ENCODE measurements around the gene DLAT. TPM values are rescaled to one million over a fixed set of nuclear protein-coding genes. Genes with fewer than 3 reads are reported as not detected.
A peak's percentile ranks its signal among the peaks of the same experiment; 100 is the strongest.
"Not testable (repeated sequence)": the region's sequence is repeated elsewhere in the genome, so short reads cannot be mapped to it uniquely, and the experiment has no call there.

Gene DLAT
- total RNA-seq, 2 experiments from 2014 or later = 34.2 to 36.8 TPM

DNA sequence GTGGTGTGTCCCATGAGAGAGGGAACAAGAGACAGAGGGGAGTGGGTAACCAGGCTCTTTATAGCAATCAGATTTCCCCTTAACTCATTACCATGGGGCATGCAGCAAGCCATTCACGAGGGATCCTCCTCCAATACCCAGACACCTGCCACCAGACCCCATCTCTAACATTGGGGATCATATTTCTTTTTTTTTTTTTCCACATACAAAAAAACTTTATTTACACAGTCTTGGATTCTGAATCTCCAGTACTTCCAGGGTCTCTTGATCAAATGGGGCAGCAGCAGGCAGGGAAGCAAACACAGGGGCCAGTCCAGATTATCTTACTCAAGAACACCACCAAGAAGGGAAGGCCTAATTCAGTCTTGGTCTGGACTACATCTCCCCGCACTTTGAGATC is 4.3 kb downstream of the DLAT start:
- no peaks in the 10 kb centered on the region for H3K27me3 Mint-ChIP-seq (ENCODE audit: low read depth)
- CTCF ChIA-PET = interaction anchor here (0.6 kb wide), 1 partner anchor 28 kb away, joined by 3 read pairs; no protein-coding TSS in a partner anchor
- peaks cover 42% of the 10 kb centered on the region for H3K36me3 Mint-ChIP-seq (ENCODE audit: low read depth)

DNA sequence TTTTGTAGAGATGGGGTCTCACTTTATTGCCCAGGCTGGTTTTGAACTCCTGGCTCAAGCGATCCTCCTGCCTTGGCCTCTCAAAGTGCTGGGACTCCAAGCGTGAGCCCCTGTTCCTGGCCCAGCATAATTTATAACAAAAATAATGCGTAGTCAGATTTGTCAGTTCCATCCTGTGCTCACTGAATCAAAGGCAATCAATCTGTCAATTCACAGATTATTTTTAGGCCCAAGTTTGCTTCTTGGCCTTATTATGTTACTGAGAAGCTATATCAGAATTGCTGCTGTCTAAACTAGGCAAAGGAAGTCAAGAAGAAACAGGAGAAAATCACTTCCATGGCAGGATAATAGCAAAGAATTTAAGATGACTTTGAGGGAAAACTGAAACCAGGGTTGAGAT is 8.7 kb downstream of the DLAT start:
- CTCF ChIA-PET = interaction anchor here (0.9 kb wide), 1 partner anchor 102 kb away, joined by 3 read pairs; no protein-coding TSS in a partner anchor
- Mint-ChIP-seq H3K9me3 (no peaks in the 10 kb centered on the region), H3K4me3 (no peak overlapping the region), H3K27me3 (ENCODE audit: low read depth) (no peaks in the 10 kb centered on the region), H3K4me1 (ENCODE audit: low read depth) (peaks cover 6% of the 10 kb centered on the region), H3K27ac (no peak overlapping the region), H3K36me3 (ENCODE audit: low read depth) (peaks cover 36% of the 10 kb centered on the region)
- intact Hi-C loops (cut with micrococcal nuclease) = no loop called here
- DNase-seq = no peak

More for the DNA sequence above, 4.3 kb downstream of the DLAT start:
- H3K4me1 Mint-ChIP-seq (ENCODE audit: low read depth) = peaks cover 17% of the 10 kb centered on the region
- DNase-seq = no peak
- H3K9me3 Mint-ChIP-seq = no peaks in the 10 kb centered on the region
- intact Hi-C loops (cut with micrococcal nuclease) = loop anchor here (10.0 kb wide), 2 partner anchors 265 to 425 kb away; partner anchors contain the start of genes PPP2R1B and SIK2
- no peak overlapping the region for H3K27ac Mint-ChIP-seq
- H3K4me3 Mint-ChIP-seq = no peak overlapping the region

DNA sequence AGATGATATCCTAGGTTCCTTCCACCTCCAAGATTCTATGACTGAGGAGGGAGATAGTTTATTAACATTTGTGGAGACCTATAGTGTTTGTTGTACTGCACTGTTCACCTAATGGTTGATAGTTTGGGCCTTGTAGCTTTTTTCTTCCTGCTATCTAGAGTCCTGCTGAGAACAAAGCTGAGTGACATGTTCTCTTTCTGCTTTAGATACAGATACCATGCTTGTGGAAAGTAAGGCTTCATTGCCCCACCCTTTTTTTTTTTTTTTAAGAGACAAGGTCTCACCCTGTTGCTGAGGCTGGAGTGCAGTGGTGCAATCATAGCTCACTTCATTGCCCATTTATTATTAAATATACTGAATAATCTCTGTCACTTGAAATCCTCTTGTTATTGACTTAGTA is 12.3 kb downstream of the DLAT start:
- intact Hi-C loops (cut with micrococcal nuclease) = no loop called here
- DNase-seq = no peak
- Mint-ChIP-seq H3K9me3 (no peaks in the 10 kb centered on the region), H3K4me3 (no peak overlapping the region), H3K27me3 (ENCODE audit: low read depth) (no peaks in the 10 kb centered on the region), H3K27ac (no peak overlapping the region), H3K4me1 (ENCODE audit: low read depth) (peaks cover 7% of the 10 kb centered on the region), H3K36me3 (ENCODE audit: low read depth) (peaks cover 30% of the 10 kb centered on the region)
- CTCF ChIA-PET = interaction anchor here (1.0 to 1.1 kb wide), 2 partner anchors 106 to 243 kb away, joined by 3 to 4 read pairs; no protein-coding TSS in a partner anchor

DNA sequence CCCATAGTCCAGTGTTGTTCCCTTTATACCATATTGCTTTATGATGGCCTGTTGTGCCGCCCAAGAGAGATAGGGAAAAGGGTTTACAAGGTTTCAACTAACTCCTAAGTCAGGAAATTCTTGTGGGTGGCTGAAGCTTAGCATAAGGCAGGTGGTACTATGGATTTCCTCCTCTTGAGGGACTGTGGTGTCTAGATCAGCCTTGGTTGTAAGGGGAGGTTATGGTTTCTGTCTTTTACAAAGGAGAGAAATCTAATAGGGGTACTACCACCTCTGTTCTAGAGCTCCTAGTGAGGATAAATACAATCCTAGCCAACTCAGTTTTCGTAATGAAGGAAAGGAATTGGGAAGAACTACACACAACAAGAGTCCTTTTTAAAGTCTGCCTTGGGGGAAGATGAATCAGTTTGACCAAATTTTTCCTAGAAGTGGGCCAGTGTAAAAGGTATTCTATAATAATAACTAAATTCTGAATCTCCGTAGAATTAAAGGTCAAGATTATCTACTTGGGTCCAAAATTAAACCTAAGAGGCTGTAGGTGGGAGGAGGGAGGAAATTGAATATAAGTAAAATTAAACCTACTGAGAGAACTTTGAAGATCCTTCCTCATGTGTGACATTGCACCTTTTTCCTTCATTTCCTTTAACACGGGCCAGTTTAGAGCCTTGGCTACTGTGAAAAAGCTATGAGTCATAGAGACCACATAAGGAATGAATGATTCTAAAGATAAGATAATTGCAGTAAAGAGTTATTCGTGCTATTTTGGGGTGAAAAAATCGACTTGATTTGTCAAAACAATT is 17.2 kb downstream of the DLAT start:
- intact Hi-C loops (cut with micrococcal nuclease) = no loop called here
- Mint-ChIP-seq H3K4me3 (no peak overlapping the region), H3K9me3 (no peaks in the 10 kb centered on the region), H3K36me3 (ENCODE audit: low read depth) (peaks cover 47% of the 10 kb centered on the region), H3K27ac (peak overlapping the region; percentile 30), H3K27me3 (ENCODE audit: low read depth) (no peaks in the 10 kb centered on the region), H3K4me1 (ENCODE audit: low read depth) (peaks cover 8% of the 10 kb centered on the region)
- DNase-seq = no peak
- CTCF ChIA-PET = interaction anchor here (0.7 to 1.0 kb wide), 2 partner anchors 72 to 146 kb away, joined by 3 read pairs; no protein-coding TSS in a partner anchor

DNA sequence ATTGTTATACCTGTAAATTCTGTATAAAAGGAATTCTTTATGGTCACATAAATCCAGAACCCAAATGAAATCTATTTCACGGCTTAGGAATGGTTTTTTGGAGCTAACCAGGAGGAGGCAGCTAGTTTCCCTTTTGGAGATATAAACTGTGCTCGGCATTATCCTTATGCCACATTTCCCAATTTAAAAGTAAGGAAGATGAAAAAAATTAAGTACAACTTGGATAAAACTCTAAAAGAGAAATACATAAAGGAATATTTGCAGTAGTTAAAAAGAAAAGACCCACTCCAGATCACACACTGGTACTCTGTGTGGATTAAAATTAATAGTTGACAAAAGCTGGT is 17.7 kb downstream of the DLAT start:
- Mint-ChIP-seq H3K36me3 (ENCODE audit: low read depth) (peaks cover 50% of the 10 kb centered on the region), H3K9me3 (no peaks in the 10 kb centered on the region), H3K27me3 (ENCODE audit: low read depth) (no peaks in the 10 kb centered on the region), H3K27ac (no peak overlapping the region), H3K4me1 (ENCODE audit: low read depth) (peaks cover 11% of the 10 kb centered on the region), H3K4me3 (no peak overlapping the region)
- intact Hi-C loops (cut with micrococcal nuclease) = no loop called here
- CTCF ChIA-PET = interaction anchor here (0.7 to 1.7 kb wide), 3 partner anchors 61 to 147 kb away, joined by 3 to 4 read pairs (median 3); no protein-coding TSS in a partner anchor
- no peak for DNase-seq

DNA sequence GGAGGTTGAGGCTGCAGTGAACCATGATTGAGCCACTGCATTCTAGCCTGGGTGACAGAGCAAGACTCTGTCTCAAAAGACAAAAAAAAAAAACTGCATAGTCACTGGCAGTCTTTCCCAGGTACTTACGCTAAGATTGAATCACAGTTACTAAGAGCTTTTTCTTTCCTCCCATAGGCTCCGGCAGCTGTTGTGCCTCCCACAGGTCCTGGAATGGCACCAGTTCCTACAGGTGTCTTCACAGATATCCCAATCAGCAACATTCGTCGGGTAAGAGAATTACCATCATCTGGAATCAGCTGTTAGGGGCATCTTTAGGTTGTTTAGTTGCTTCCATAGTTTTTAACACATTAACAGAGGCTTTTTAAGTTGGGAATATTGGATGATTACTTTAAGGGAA is 19.8 kb downstream of the DLAT start:
- Mint-ChIP-seq H3K27ac (no peak overlapping the region), H3K36me3 (ENCODE audit: low read depth) (peaks cover 58% of the 10 kb centered on the region)
- intact Hi-C loops (cut with micrococcal nuclease) = no loop called here

DNA sequence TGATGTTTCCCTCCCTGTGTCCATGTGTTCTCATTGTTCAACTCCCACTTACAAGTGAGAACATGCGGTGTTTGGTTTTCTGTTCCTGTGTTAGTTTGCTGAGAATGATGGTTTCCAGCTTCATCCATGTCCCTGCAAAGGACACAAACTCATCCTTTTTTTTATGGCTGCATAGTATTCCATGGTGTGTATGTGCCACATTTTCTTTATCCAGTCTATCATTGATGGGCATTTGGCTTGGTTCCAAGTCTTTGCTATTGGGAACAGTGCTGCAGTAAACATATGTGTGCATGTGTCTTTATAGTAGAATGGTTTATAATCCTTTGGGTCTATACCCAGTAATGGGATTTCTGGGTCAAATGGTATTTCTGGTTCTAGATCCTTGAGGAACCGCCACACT is 21.4 kb downstream of the DLAT start:
- H3K9me3 Mint-ChIP-seq; CTCF ChIA-PET; DNase-seq; H3K27ac Mint-ChIP-seq; H3K4me3 Mint-ChIP-seq; intact Hi-C loops (cut with micrococcal nuclease); H3K27me3 Mint-ChIP-seq (ENCODE audit: low read depth): not testable (repeated sequence)
- Mint-ChIP-seq H3K36me3 (ENCODE audit: low read depth) (peaks cover 64% of the 10 kb centered on the region), H3K4me1 (ENCODE audit: low read depth) (peaks cover 31% of the 10 kb centered on the region)

More for the DNA sequence above, 19.8 kb downstream of the DLAT start:
- H3K9me3 Mint-ChIP-seq = no peaks in the 10 kb centered on the region
- H3K4me3 Mint-ChIP-seq = no peak overlapping the region
- DNase-seq = no peak
- H3K27me3 Mint-ChIP-seq (ENCODE audit: low read depth) = no peaks in the 10 kb centered on the region
- CTCF ChIA-PET = interaction anchor here (0.6 kb wide), 1 partner anchor 39 kb away, joined by 3 read pairs; no protein-coding TSS in a partner anchor
- H3K4me1 Mint-ChIP-seq (ENCODE audit: low read depth) = peaks cover 27% of the 10 kb centered on the region

DNA sequence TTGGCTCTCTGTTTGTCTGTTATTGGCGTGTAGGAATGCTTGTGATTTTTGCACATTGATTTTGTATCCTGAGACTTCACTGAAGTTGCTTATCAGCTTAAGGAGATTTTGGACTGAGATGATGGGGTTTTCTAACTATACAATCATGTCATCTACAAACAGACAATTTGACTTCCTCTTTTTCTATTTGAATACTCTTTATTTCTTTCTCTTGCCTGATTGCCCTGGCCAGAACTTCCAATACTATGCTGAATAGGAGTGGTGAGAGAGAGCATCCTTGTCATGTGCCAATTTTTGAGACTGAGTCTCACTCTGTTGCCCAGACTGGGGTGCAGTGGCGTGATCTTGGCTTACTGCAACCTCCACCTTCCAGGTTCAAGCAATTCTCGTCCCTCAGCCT is 23.0 kb downstream of the DLAT start:
- CTCF ChIA-PET; H3K9me3 Mint-ChIP-seq; H3K4me3 Mint-ChIP-seq; DNase-seq; H3K27me3 Mint-ChIP-seq (ENCODE audit: low read depth): not testable (repeated sequence)
- H3K36me3 Mint-ChIP-seq (ENCODE audit: low read depth) = peaks cover 68% of the 10 kb centered on the region
- peaks cover 23% of the 10 kb centered on the region for H3K4me1 Mint-ChIP-seq (ENCODE audit: low read depth)
- peak overlapping the region; percentile 44 for H3K27ac Mint-ChIP-seq
- intact Hi-C loops (cut with micrococcal nuclease) = loop anchor here (2.0 kb wide), 1 partner anchor 39 kb away; the partner anchor contains the start of genes SDHD and TIMM8B

DNA sequence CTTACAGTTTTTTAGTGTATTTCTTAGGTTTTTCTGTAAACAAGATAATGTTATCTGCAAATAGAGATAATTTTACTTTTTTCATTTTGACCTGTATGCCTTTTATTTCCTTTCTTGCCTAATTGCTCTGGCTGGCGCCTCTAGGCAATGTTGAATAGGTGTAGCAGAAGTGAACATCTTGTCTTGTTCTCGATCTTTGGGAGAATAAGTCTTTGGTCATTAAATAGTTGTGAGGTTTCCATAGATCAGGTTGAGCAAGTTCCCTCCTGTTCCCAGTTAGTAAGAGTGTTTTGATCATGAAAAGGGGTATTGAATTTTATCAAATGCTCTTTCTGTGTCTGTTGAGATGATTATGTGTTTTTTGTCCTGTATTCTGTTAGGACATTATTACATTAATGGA is 24.6 kb downstream of the DLAT start:
- peaks cover 23% of the 10 kb centered on the region for H3K4me1 Mint-ChIP-seq (ENCODE audit: low read depth)
- intact Hi-C loops (cut with micrococcal nuclease) = loop anchor here (2.0 kb wide), 1 partner anchor 37 kb away; the partner anchor contains the start of genes SDHD and TIMM8B
- H3K27me3 Mint-ChIP-seq (ENCODE audit: low read depth) = no peaks in the 10 kb centered on the region
- H3K27ac Mint-ChIP-seq = no peak overlapping the region
- H3K9me3 Mint-ChIP-seq = no peaks in the 10 kb centered on the region
- CTCF ChIA-PET = no interaction called here
- H3K36me3 Mint-ChIP-seq (ENCODE audit: low read depth) = peaks cover 60% of the 10 kb centered on the region
- no peak overlapping the region for H3K4me3 Mint-ChIP-seq
- no peak for DNase-seq

DNA sequence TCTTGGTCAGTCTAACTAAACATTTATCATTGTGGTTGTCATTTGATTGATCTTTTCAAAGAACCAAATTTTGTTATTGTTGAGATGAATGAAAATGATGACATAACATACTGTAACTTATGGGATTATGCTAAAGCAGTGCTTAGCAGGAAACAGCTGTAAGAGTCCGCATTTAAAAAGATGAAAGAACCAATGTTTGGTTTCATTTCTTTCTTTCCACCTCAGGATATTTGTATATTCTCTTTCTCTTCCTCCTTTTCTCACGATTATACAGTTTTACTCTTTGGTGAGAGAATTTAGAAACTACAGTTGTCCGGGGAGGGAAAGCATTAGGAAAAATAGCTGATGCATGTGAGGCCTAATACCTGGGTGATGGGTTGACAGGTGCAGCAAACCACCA is 25.5 kb downstream of the DLAT start:
- H3K36me3 Mint-ChIP-seq (ENCODE audit: low read depth) = peaks cover 56% of the 10 kb centered on the region

DNA sequence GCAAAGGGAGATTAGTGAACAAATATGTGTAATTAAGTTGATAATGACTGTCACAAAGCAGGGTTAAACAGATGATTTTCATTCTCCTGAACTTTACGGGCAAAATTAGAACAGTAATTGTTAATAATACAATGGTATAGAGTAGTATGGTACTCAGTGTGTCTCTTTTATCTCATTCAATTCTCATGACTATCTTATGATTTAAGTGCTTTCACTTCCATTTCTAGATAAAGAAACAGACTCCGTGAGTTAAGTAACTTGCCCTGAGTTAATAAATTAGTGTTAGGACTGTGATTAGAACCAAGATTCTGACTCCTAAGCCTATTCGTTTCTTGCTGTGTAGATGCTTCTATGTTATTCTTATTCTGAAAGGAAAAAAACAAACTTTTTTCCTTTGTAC is 26.6 kb downstream of the DLAT start:
- CTCF ChIA-PET = no interaction called here
- H3K36me3 Mint-ChIP-seq (ENCODE audit: low read depth) = peaks cover 51% of the 10 kb centered on the region

More for the DNA sequence above, 25.5 kb downstream of the DLAT start:
- peaks cover 23% of the 10 kb centered on the region for H3K4me1 Mint-ChIP-seq (ENCODE audit: low read depth)
- H3K27me3 Mint-ChIP-seq (ENCODE audit: low read depth) = no peaks in the 10 kb centered on the region
- H3K9me3 Mint-ChIP-seq = no peaks in the 10 kb centered on the region
- no peak overlapping the region for H3K27ac Mint-ChIP-seq
- H3K4me3 Mint-ChIP-seq = no peak overlapping the region
- intact Hi-C loops (cut with micrococcal nuclease) = no loop called here
- CTCF ChIA-PET = interaction anchor here (0.6 kb wide), 1 partner anchor 26 kb away, joined by 3 read pairs; no protein-coding TSS in a partner anchor
- no peak for DNase-seq

DNA sequence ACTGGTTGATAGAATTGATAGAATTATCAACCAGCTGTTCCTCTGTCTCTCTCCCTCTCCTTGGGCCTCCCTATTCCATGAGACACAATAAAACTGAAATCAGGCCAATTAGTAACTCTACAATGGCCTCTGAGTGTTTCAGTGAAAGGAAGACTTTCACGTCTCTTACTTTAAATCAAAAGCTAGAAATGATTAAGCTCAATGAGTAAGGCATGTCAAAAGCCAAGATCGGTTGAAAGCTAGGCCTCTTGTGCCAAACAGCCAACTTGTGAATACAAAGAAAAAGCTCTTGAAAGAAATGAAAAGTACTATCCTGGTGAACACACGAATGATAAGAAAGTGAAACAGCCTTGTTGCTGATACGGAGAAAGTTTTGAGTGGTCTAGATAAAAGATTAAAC is 32.0 kb downstream of the DLAT start:
- CTCF ChIA-PET = interaction anchor here (0.6 to 1.1 kb wide), 4 partner anchors 28 to 126 kb away, joined by 3 read pairs; no protein-coding TSS in a partner anchor
- intact Hi-C loops (cut with micrococcal nuclease) = loop anchor here (2.0 kb wide), 2 partner anchors 26 to 32 kb away; partner anchors contain the start of gene DLAT
- Mint-ChIP-seq H3K27ac (peak overlapping the region; percentile 84), H3K9me3 (no peaks in the 10 kb centered on the region), H3K4me3 (no peak overlapping the region), H3K4me1 (ENCODE audit: low read depth) (peaks cover 15% of the 10 kb centered on the region), H3K36me3 (ENCODE audit: low read depth) (peaks cover 26% of the 10 kb centered on the region), H3K27me3 (ENCODE audit: low read depth) (no peaks in the 10 kb centered on the region)
- peak; percentile 35 for DNase-seq

More for the DNA sequence above, 26.6 kb downstream of the DLAT start:
- intact Hi-C loops (cut with micrococcal nuclease) = no loop called here
- DNase-seq = no peak
- H3K27ac Mint-ChIP-seq = no peak overlapping the region
- peaks cover 29% of the 10 kb centered on the region for H3K4me1 Mint-ChIP-seq (ENCODE audit: low read depth)
- no peak overlapping the region for H3K4me3 Mint-ChIP-seq
- H3K9me3 Mint-ChIP-seq = no peaks in the 10 kb centered on the region
- H3K27me3 Mint-ChIP-seq (ENCODE audit: low read depth) = no peaks in the 10 kb centered on the region
